Measurements from ENCODE around the gene ZNF831. TPM values are rescaled to one million over a fixed set of nuclear protein-coding genes. Genes with fewer than 3 reads are reported as not detected.

The ZNF831 gene
- total and polyA plus RNA-seq, 4 experiments from 2014 or later: 7.8 to 49.0 (median 29.5) TPM

DNA sequence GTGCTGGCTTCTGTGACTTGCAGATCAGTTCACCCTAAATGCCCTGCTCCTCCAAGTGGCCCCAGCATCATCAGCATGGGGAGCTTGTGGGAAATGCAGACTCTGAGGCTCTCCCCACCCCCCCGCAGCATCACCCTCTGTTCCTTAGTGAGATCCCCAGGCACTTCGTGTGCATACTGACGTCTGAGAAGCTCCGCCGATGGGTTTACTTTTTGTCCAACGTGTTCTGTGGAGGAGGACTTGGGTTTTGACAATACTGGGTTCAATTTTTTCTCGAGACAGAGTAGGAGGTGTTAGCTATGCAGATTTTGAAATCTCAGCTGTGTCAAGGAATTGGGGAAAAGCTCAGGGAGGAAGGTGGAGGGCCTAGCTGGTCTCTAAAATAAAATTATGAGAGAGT, 38.3 kb upstream of the ZNF831 start:
- H3K27me3 Mint-ChIP-seq: no peaks in the 10 kb centered on the region
- peak overlapping the region; percentile 4 to 100 (median 98) for H3K27ac Mint-ChIP-seq
- Histone ChIP-seq H3K4me1 (ENCODE audit: insufficient read depth, low read length) (peaks cover 47% of the 10 kb centered on the region), H3K9me3 (ENCODE audit: control insufficient read depth in 1 of 2, low read length in 2 of 2) (no peaks in the 10 kb centered on the region), H3K36me3 (ENCODE audit: insufficient read depth, low read length) (no peaks in the 10 kb centered on the region), H3K4me3 (ENCODE audit: low read length in 2 of 2) (no peak overlapping the region), H3K27ac (ENCODE audit: low read depth, low read length) (no peak overlapping the region), H3K27me3 (ENCODE audit: insufficient read depth, low read length) (no peaks in the 10 kb centered on the region)
- ChIA-PET POLR2A (ENCODE audit: partially characterized antibody) (interaction anchor here (0.6 to 11.5 kb wide), 6 partner anchors 11 to 40 kb away, joined by 3 to 307 read pairs (median 36); partner anchors contain the start of gene ZNF831), CTCF (ENCODE audit: partially characterized antibody) (interaction anchor here (2.9 to 8.9 kb wide), 2 partner anchors 37 to 82 kb away, joined by 7 to 72 read pairs; no protein-coding TSS in a partner anchor)
- H3K36me3 Mint-ChIP-seq: no peaks in the 10 kb centered on the region
- H3K4me3 Mint-ChIP-seq: peak overlapping the region in 1 of 8 donors; percentile 31
- no peak for DNase-seq
- peaks cover 0 to 3% (median 0%) of the 10 kb centered on the region in 8 donors for H3K9me3 Mint-ChIP-seq
- intact Hi-C loops (cut with micrococcal nuclease): no loop called here
- H3K4me1 Mint-ChIP-seq: peaks cover 56 to 81% (median 74%) of the 10 kb centered on the region in 4 donors

DNA sequence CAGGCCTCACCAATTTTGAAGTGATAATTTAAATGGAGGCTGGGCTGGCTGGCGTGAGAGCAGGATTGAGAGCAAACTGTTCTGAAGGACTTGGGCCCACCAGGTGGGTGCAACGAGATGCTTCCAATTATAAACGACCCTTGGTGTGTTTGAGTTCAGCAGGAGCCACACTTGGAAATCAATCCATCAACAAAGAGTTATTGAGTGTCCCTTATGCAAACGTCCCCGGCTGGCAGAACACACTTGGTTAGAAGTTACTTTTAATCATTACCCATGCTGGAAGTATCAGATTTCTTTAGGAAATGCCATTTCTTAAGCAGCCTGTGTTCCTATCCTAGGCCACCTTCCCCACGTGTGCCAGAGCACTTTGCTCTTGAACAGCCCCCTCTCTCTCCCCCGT, 37.8 kb upstream of the ZNF831 start:
- POLR2A ChIA-PET (ENCODE audit: partially characterized antibody): interaction anchor here (0.6 to 11.5 kb wide), 4 partner anchors 17 to 40 kb away, joined by 3 to 307 read pairs (median 100); partner anchors contain the start of gene ZNF831
- intact Hi-C loops (cut with micrococcal nuclease): no loop called here
- CTCF ChIA-PET (ENCODE audit: partially characterized antibody): interaction anchor here (2.9 kb wide), 1 partner anchor 81 kb away, joined by 7 read pairs; no protein-coding TSS in a partner anchor
- peaks cover 42% of the 10 kb centered on the region for H3K4me1 ChIP-seq (ENCODE audit: insufficient read depth, low read length)
- H3K9me3 ChIP-seq (ENCODE audit: control insufficient read depth in 1 of 2, low read length in 2 of 2): no peaks in the 10 kb centered on the region
- peaks cover 0 to 3% (median 0%) of the 10 kb centered on the region in 8 donors for H3K9me3 Mint-ChIP-seq
- no peak overlapping the region for H3K27ac ChIP-seq (ENCODE audit: low read depth, low read length)
- H3K27me3 ChIP-seq (ENCODE audit: insufficient read depth, low read length): no peaks in the 10 kb centered on the region
- H3K27me3 Mint-ChIP-seq: no peaks in the 10 kb centered on the region
- peaks cover 52 to 76% (median 69%) of the 10 kb centered on the region in 4 donors for H3K4me1 Mint-ChIP-seq
- no peak overlapping the region for H3K4me3 Mint-ChIP-seq
- H3K36me3 ChIP-seq (ENCODE audit: insufficient read depth, low read length): no peaks in the 10 kb centered on the region
- DNase-seq: no peak
- H3K36me3 Mint-ChIP-seq: no peaks in the 10 kb centered on the region
- no peak overlapping the region for H3K4me3 ChIP-seq (ENCODE audit: low read length in 2 of 2)
- H3K27ac Mint-ChIP-seq: peak overlapping the region in 6 of 7 donors; percentile 22 to 99 (median 76)

- CTCF ChIA-PET (ENCODE audit: partially characterized antibody): no interaction called here
- POLR2A ChIA-PET (ENCODE audit: partially characterized antibody): interaction anchor here (11.5 kb wide), 1 partner anchor 22 kb away, joined by 307 read pairs; no protein-coding TSS in a partner anchor
- Mint-ChIP-seq H3K27ac (peak overlapping the region in 1 of 7 donors; percentile 67), H3K36me3 (no peaks in the 10 kb centered on the region), H3K4me1 (peaks cover 33 to 56% (median 49%) of the 10 kb centered on the region in 4 donors), H3K9me3 (peaks cover 0 to 3% (median 0%) of the 10 kb centered on the region in 8 donors), H3K4me3 (no peak overlapping the region), H3K27me3 (no peaks in the 10 kb centered on the region)
- Histone ChIP-seq H3K27me3 (ENCODE audit: insufficient read depth, low read length) (no peaks in the 10 kb centered on the region), H3K36me3 (ENCODE audit: insufficient read depth, low read length) (no peaks in the 10 kb centered on the region), H3K4me3 (ENCODE audit: low read length in 2 of 2) (no peak overlapping the region), H3K27ac (ENCODE audit: low read depth, low read length) (no peak overlapping the region), H3K4me1 (ENCODE audit: insufficient read depth, low read length) (peaks cover 22% of the 10 kb centered on the region), H3K9me3 (ENCODE audit: control insufficient read depth in 1 of 2, low read length in 2 of 2) (no peaks in the 10 kb centered on the region)
- intact Hi-C loops (cut with micrococcal nuclease): no loop called here
- no peak for DNase-seq
Observed at GRCh38 chr20:59127839-59128238, 35.8 kb upstream of the ZNF831 start.

DNA sequence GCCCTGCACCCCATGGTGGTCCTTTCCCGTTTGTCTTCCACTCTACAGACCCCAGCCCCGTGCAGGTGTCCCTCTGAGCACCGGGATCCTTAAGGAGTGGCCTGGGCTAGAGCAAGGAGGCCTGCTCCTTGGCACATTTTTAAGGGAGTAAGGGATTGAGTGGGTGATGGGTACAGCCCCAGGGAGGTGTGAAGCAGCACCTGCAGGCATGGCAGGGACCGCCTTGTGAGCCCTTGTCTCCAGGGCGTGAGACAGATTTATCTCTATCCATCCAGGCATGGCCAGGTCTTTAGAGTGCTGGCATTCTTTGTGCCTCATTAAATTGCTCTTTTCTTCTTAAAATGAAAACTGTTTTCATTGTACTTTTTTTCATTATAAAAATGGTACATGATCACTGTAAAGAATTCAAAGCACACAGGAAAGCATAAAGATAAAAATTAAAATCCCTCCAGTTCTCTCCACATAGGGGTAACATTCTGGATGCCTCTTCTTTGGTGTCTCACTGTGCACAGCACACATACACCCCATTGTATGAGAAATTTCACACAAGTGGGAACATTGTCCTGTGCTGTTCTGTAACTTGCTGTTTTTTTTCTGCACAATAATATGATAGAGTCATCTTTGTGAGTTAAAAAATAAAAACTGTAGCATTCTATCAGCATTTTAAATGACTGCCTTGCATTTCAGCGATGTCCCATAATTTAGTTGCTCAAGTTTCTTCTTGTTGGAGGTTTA, 31.9 kb upstream of the ZNF831 start:
- H3K27me3 Mint-ChIP-seq: peaks cover 0 to 1% of the 10 kb centered on the region in 2 donors
- Histone ChIP-seq H3K4me3 (ENCODE audit: low read length in 2 of 2) (no peak overlapping the region), H3K27ac (ENCODE audit: low read depth, low read length) (no peak overlapping the region), H3K27me3 (ENCODE audit: insufficient read depth, low read length) (no peaks in the 10 kb centered on the region), H3K4me1 (ENCODE audit: insufficient read depth, low read length) (no peaks in the 10 kb centered on the region), H3K9me3 (ENCODE audit: control insufficient read depth in 1 of 2, low read length in 2 of 2) (no peaks in the 10 kb centered on the region), H3K36me3 (ENCODE audit: insufficient read depth, low read length) (no peaks in the 10 kb centered on the region)
- CTCF ChIA-PET (ENCODE audit: partially characterized antibody): interaction anchor here (1.0 to 1.1 kb wide), 2 partner anchors 8 to 10 kb away, joined by 3 read pairs; no protein-coding TSS in a partner anchor
- peak overlapping the region in 2 of 7 donors; percentile 12 to 55 for H3K27ac Mint-ChIP-seq
- no peak overlapping the region for H3K4me3 Mint-ChIP-seq
- intact Hi-C loops (cut with micrococcal nuclease): no loop called here
- POLR2A ChIA-PET (ENCODE audit: partially characterized antibody): interaction anchor here (1.0 kb wide), 1 partner anchor 9 kb away, joined by 6 read pairs; no protein-coding TSS in a partner anchor
- H3K9me3 Mint-ChIP-seq: peaks cover 0 to 1% (median 0%) of the 10 kb centered on the region in 8 donors
- H3K4me1 Mint-ChIP-seq: peaks cover 12 to 25% (median 21%) of the 10 kb centered on the region in 4 donors
- DNase-seq: no peak
- no peaks in the 10 kb centered on the region for H3K36me3 Mint-ChIP-seq

- H3K4me1 ChIP-seq (ENCODE audit: insufficient read depth, low read length): peaks cover 7% of the 10 kb centered on the region
- peaks cover 0 to 1% (median 0%) of the 10 kb centered on the region in 8 donors for H3K9me3 Mint-ChIP-seq
- intact Hi-C loops (cut with micrococcal nuclease): no loop called here
- H3K9me3 ChIP-seq (ENCODE audit: control insufficient read depth in 1 of 2, low read length in 2 of 2): no peaks in the 10 kb centered on the region
- peaks cover 0 to 1% of the 10 kb centered on the region in 2 donors for H3K27me3 Mint-ChIP-seq
- H3K27me3 ChIP-seq (ENCODE audit: insufficient read depth, low read length): no peaks in the 10 kb centered on the region
- no peak for DNase-seq
- H3K36me3 ChIP-seq (ENCODE audit: insufficient read depth, low read length): no peaks in the 10 kb centered on the region
- H3K4me3 Mint-ChIP-seq: no peak overlapping the region
- H3K4me3 ChIP-seq (ENCODE audit: low read length in 2 of 2): no peak overlapping the region
- H3K4me1 Mint-ChIP-seq: peaks cover 6 to 23% (median 15%) of the 10 kb centered on the region in 4 donors
- no peak overlapping the region for H3K27ac Mint-ChIP-seq
- H3K27ac ChIP-seq (ENCODE audit: low read depth, low read length): no peak overlapping the region
- ChIA-PET POLR2A (ENCODE audit: partially characterized antibody) (interaction anchor here (1.5 to 4.4 kb wide), 2 partner anchors 11 to 12 kb away, joined by 5 to 34 read pairs; no protein-coding TSS in a partner anchor), CTCF (ENCODE audit: partially characterized antibody) (no interaction called here)
- no peaks in the 10 kb centered on the region for H3K36me3 Mint-ChIP-seq
Observed at GRCh38 chr20:59134182-59134581, 29.4 kb upstream of the ZNF831 start.

DNA sequence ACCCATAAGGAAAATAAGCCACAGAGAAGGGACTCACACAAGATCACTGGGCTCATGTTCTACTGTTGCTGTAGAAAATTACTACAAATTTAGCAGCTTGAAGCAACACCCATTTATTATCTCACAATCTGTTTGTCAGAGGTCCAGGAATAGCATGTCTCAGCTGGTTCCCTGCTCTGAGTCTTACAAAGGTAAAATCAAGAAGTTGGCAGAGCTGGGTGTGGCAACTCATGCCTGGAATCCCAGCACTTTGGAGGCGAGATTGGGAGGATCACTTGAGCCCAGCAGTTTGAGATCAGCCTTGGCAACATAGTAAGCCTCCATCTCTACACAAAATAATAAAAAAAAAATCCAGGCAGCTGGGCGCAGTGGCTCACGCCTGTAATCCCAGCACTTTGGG, 28.5 kb upstream of the ZNF831 start:
- Histone ChIP-seq H3K27me3 (ENCODE audit: insufficient read depth, low read length) (no peaks in the 10 kb centered on the region), H3K9me3 (ENCODE audit: control insufficient read depth in 1 of 2, low read length in 2 of 2) (no peaks in the 10 kb centered on the region), H3K4me3 (ENCODE audit: low read length in 2 of 2) (no peak overlapping the region), H3K36me3 (ENCODE audit: insufficient read depth, low read length) (no peaks in the 10 kb centered on the region), H3K27ac (ENCODE audit: low read depth, low read length) (no peak overlapping the region), H3K4me1 (ENCODE audit: insufficient read depth, low read length) (peaks cover 11% of the 10 kb centered on the region)
- no peak overlapping the region for H3K4me3 Mint-ChIP-seq
- H3K9me3 Mint-ChIP-seq: peaks cover 0 to 1% (median 0%) of the 10 kb centered on the region in 8 donors
- DNase-seq: no peak
- ChIA-PET POLR2A (ENCODE audit: partially characterized antibody) (interaction anchor here (1.5 to 4.4 kb wide), 2 partner anchors 11 to 12 kb away, joined by 5 to 34 read pairs; no protein-coding TSS in a partner anchor), CTCF (ENCODE audit: partially characterized antibody) (no interaction called here)
- intact Hi-C loops (cut with micrococcal nuclease): no loop called here
- H3K36me3 Mint-ChIP-seq: no peaks in the 10 kb centered on the region
- H3K27ac Mint-ChIP-seq: no peak overlapping the region
- peaks cover 9 to 25% (median 14%) of the 10 kb centered on the region in 4 donors for H3K4me1 Mint-ChIP-seq
- peaks cover 0 to 1% of the 10 kb centered on the region in 2 donors for H3K27me3 Mint-ChIP-seq

DNA sequence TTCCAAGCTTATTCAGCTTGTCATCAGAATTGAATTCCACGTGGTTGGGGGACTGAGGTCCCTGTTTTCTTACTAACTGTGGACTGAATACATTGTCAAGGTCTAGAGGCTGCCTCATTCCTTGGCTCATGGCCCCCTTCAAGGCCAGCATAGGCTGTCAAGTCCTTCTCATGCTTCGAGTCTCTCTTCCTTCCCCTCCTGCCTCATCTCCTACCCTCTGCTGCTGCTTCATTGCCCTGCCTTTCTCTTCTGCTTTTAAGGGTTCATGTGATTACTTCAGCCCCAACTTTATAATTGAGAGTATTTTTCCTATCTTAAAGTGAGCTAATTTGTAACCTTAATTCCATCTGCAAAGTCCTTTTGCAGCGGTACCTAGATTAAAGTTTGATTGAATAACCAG, 27.6 kb upstream of the ZNF831 start:
- H3K36me3 ChIP-seq (ENCODE audit: insufficient read depth, low read length): no peaks in the 10 kb centered on the region
- no peak overlapping the region for H3K4me3 ChIP-seq (ENCODE audit: low read length in 2 of 2)
- no peak for DNase-seq
- H3K27ac Mint-ChIP-seq: no peak overlapping the region
- no peak overlapping the region for H3K27ac ChIP-seq (ENCODE audit: low read depth, low read length)
- POLR2A ChIA-PET (ENCODE audit: partially characterized antibody): interaction anchor here (0.9 to 4.4 kb wide), 2 partner anchors 10 to 13 kb away, joined by 5 to 34 read pairs; no protein-coding TSS in a partner anchor
- peaks cover 0 to 1% (median 0%) of the 10 kb centered on the region in 8 donors for H3K9me3 Mint-ChIP-seq
- peak overlapping the region in 1 of 8 donors; percentile 23 for H3K4me3 Mint-ChIP-seq
- peaks cover 11 to 30% (median 18%) of the 10 kb centered on the region in 4 donors for H3K4me1 Mint-ChIP-seq
- intact Hi-C loops (cut with micrococcal nuclease): no loop called here
- peaks cover 0 to 1% of the 10 kb centered on the region in 2 donors for H3K27me3 Mint-ChIP-seq
- no peaks in the 10 kb centered on the region for H3K27me3 ChIP-seq (ENCODE audit: insufficient read depth, low read length)
- no peaks in the 10 kb centered on the region for H3K9me3 ChIP-seq (ENCODE audit: control insufficient read depth in 1 of 2, low read length in 2 of 2)
- no peaks in the 10 kb centered on the region for H3K36me3 Mint-ChIP-seq
- peaks cover 16% of the 10 kb centered on the region for H3K4me1 ChIP-seq (ENCODE audit: insufficient read depth, low read length)
- CTCF ChIA-PET (ENCODE audit: partially characterized antibody): interaction anchor here (0.7 to 1.3 kb wide), 4 partner anchors 11 to 72 kb away, joined by 3 to 4 read pairs (median 3); no protein-coding TSS in a partner anchor

All from CD4-positive, alpha-beta memory T cell (primary cell).